IMR-90 (cell line): ENCODE results near the gene CHN2. TPM values are rescaled to one million over a fixed set of nuclear protein-coding genes. Genes with fewer than 3 reads are reported as not detected.

Source experiments
- ATAC-seq: fragments of 200-7000 bp; cut with Tn5 transposase; 2 replicates; pipeline ENCODE4 v1.9.1; 2020; ENCODE audit warnings: low read depth, mild to moderate bottlenecking, moderate library complexity
- BruUV-seq: library from RNA; stranded (reverse); fragments of 400-500 nt; replicated peaks from 2 replicates; lab custom pipeline; 2021; lab: Mats Ljungman, UMichigan
- CTCF ChIA-PET: fragments of 300-600 bp; formaldehyde crosslinking; extraction: SDS; loops from one replicate; lab custom pipeline; 2021; ENCODE audit warnings: antibody characterized with exemption; lab: Yijun Ruan, JAX
- POLR2A ChIA-PET: fragments of 300-600 bp; sonication (Branson Sonifier 250); formaldehyde crosslinking; loops from one replicate; lab custom pipeline; 2022; ENCODE audit warnings: antibody characterized with exemption; ENCODE audit not compliant: unreplicated experiment; lab: Charles Lee
- DNase-seq: peaks from one replicate; pipeline ENCODE4 v3.0.0; 2013
- H2AFZ ChIP-seq: replicated peaks from 2 replicates; pipeline ENCODE3; 2013; ENCODE audit warnings: low read length, mild to moderate bottlenecking; ENCODE audit not compliant: poor library complexity
- H2AK5ac ChIP-seq: 2 replicates; pipeline ENCODE4 v1.6.1; 2013; ENCODE audit warnings: low read depth, low read length, inconsistent platforms
- H2AK9ac ChIP-seq: replicated peaks from 2 replicates; pipeline ENCODE3; 2013; ENCODE audit warnings: mild to moderate bottlenecking, low read depth, low read length, moderate library complexity; ENCODE audit not compliant: poor library complexity
- H2BK120ac ChIP-seq: 2 replicates; pipeline ENCODE4 v1.6.1; 2013; ENCODE audit warnings: low read depth, low read length, inconsistent platforms
- H2BK15ac ChIP-seq: 3 replicates; pipeline ENCODE4 v1.6.1; 2013; ENCODE audit warnings: low read depth, low read length, inconsistent platforms
- H2BK20ac ChIP-seq: 2 replicates; pipeline ENCODE4 v1.6.1; 2013; ENCODE audit warnings: low read depth, mild to moderate bottlenecking, inconsistent platforms, low read length, moderate library complexity
- H2BK5ac ChIP-seq: 2 replicates; pipeline ENCODE4 v1.6.1; 2013; ENCODE audit warnings: mild to moderate bottlenecking, low read depth, low read length, inconsistent platforms; ENCODE audit not compliant: poor library complexity, severe bottlenecking
- H3K14ac ChIP-seq: replicated peaks from 2 replicates; pipeline ENCODE4 v1.6.1; 2013; ENCODE audit warnings: low read depth, low read length, inconsistent platforms
- H3K18ac ChIP-seq: 2 replicates; pipeline ENCODE4 v1.6.1; 2013; ENCODE audit warnings: low read depth, low read length, control low read depth
- H3K23ac ChIP-seq: 2 replicates; pipeline ENCODE4 v1.6.1; 2013; ENCODE audit warnings: low read depth, low read length, inconsistent platforms
- H3K27ac ChIP-seq: 2 replicates; pipeline ENCODE4 v1.5.1; 2013; ENCODE audit warnings: mild to moderate bottlenecking, control low read depth, low read length; ENCODE audit not compliant: insufficient read depth
- H3K27me3 ChIP-seq: 2 replicates; pipeline ENCODE4 v1.6.1; 2013; ENCODE audit warnings: low read length; ENCODE audit not compliant: control insufficient read depth, insufficient read depth
- H3K36me3 ChIP-seq: 2 replicates; pipeline ENCODE4 v1.6.1; 2013; ENCODE audit warnings: low read length, mixed read lengths; ENCODE audit not compliant: control insufficient read depth, insufficient read depth
- H3K4ac ChIP-seq: 2 replicates; pipeline ENCODE4 v1.6.1; 2013; ENCODE audit warnings: low read depth, low read length, inconsistent platforms
- H3K4me1 ChIP-seq: 2 replicates; pipeline ENCODE4 v1.6.1; 2013; ENCODE audit warnings: low read length, mixed read lengths; ENCODE audit not compliant: control insufficient read depth, insufficient read depth
- H3K4me2 ChIP-seq: 2 replicates; pipeline ENCODE4 v1.6.1; 2013; ENCODE audit warnings: low read depth, mild to moderate bottlenecking, control low read depth, low read length, moderate library complexity
- H3K4me3 ChIP-seq: 2 replicates; pipeline ENCODE4 v1.5.1; 2013; ENCODE audit warnings: low read depth, mild to moderate bottlenecking, control low read depth, low read length, moderate library complexity; ENCODE audit not compliant: insufficient read depth
- H3K56ac ChIP-seq: 2 replicates; pipeline ENCODE4 v1.6.1; 2013; ENCODE audit warnings: low read length, inconsistent platforms; ENCODE audit not compliant: insufficient read depth; ENCODE audit errors: extremely low read depth
- H3K79me1 ChIP-seq, 2 experiments: 2 replicates each; pipeline ENCODE4 v1.6.1; 2013; ENCODE audit warnings: low read length in 2 of 2, inconsistent platforms in 1 of 2, low read depth in 1 of 2
- H3K9ac ChIP-seq: 2 replicates; pipeline ENCODE4 v1.6.1; 2013; ENCODE audit warnings: low read depth, low read length, control low read depth
- H3K9me1 ChIP-seq: 2 replicates; pipeline ENCODE4 v1.6.1; 2013; ENCODE audit warnings: low read length, inconsistent platforms; ENCODE audit not compliant: insufficient read depth
- H3K9me3 ChIP-seq: 2 replicates; pipeline ENCODE4 v1.6.1; 2013; ENCODE audit warnings: low read length; ENCODE audit not compliant: control insufficient read depth, insufficient read depth
- H4K20me1 ChIP-seq: 2 replicates; pipeline ENCODE4 v1.6.1; 2013; ENCODE audit warnings: low read length, inconsistent platforms; ENCODE audit not compliant: insufficient read depth
- H4K5ac ChIP-seq: 2 replicates; pipeline ENCODE4 v1.6.1; 2013; ENCODE audit warnings: mild to moderate bottlenecking, low read depth, low read length, control low read depth
- H4K8ac ChIP-seq, 2 experiments: 2 replicates each; pipeline ENCODE4 v1.6.1; 2013; ENCODE audit warnings: low read depth in 2 of 2, low read length in 2 of 2, control low read depth in 1 of 2, inconsistent platforms in 1 of 2
- H4K91ac ChIP-seq: 2 replicates; pipeline ENCODE4 v1.6.1; 2013; ENCODE audit warnings: low read depth, low read length, inconsistent platforms; ENCODE audit not compliant: insufficient read depth
- BHLHE40 ChIP-seq: fragments of 150-350 bp; IDR thresholded peaks from 2 replicates; pipeline ENCODE4 v1.6.1; 2016; ENCODE audit warnings: mild to moderate bottlenecking, low read depth, low read length
- CEBPB ChIP-seq: IDR thresholded peaks from 2 replicates; pipeline ENCODE4 v1.6.1; 2012; ENCODE audit warnings: low read depth, low read length, improper control_type of control experiment
- CHD1 ChIP-seq: IDR thresholded peaks from 2 replicates; pipeline ENCODE4 v1.6.1; 2012; ENCODE audit warnings: low read depth, low read length, improper control_type of control experiment
- CTCF ChIP-seq: conservative IDR thresholded peaks from 2 replicates; pipeline ENCODE4 v1.5.1; 2012; ENCODE audit warnings: mild to moderate bottlenecking, low read depth, low read length, improper control_type of control experiment
- FOS ChIP-seq: fragments of 150-350 bp; IDR thresholded peaks from 2 replicates; pipeline ENCODE4 v1.6.1; 2016; ENCODE audit warnings: low read depth, low read length
- MAFK ChIP-seq: IDR thresholded peaks from 2 replicates; pipeline ENCODE4 v1.6.1; 2012; ENCODE audit warnings: low read depth, low read length, improper control_type of control experiment
- MAZ ChIP-seq: IDR thresholded peaks from 2 replicates; pipeline ENCODE4 v1.6.1; 2012; ENCODE audit warnings: low read depth, mild to moderate bottlenecking, low read length, improper control_type of control experiment, moderate library complexity, borderline replicate concordance
- MXI1 ChIP-seq: IDR thresholded peaks from 2 replicates; pipeline ENCODE4 v1.6.1; 2012; ENCODE audit warnings: low read depth, mild to moderate bottlenecking, low read length, moderate library complexity, borderline replicate concordance
- NFE2L2 ChIP-seq: fragments of 150-350 bp; IDR thresholded peaks from 2 replicates; pipeline ENCODE4 v1.6.1; 2016; ENCODE audit warnings: low read depth, mild to moderate bottlenecking, low read length
- POLR2A ChIP-seq: IDR thresholded peaks from 2 replicates; pipeline ENCODE4 v1.6.1; 2012; ENCODE audit warnings: mild to moderate bottlenecking, low read depth, low read length
- RAD21 ChIP-seq: IDR thresholded peaks from 2 replicates; pipeline ENCODE4 v1.6.1; 2012; ENCODE audit warnings: low read length, improper control_type of control experiment
- RCOR1 ChIP-seq: IDR thresholded peaks from 2 replicates; pipeline ENCODE4 v1.6.1; 2012; ENCODE audit warnings: mild to moderate bottlenecking, low read length, improper control_type of control experiment; ENCODE audit not compliant: insufficient replicate concordance
- RFX5 ChIP-seq: IDR thresholded peaks from 2 replicates; pipeline ENCODE4 v1.8.0; 2012; ENCODE audit warnings: low read depth, mild to moderate bottlenecking, low read length, moderate library complexity
- SMC3 ChIP-seq: fragments of 150-350 bp; IDR thresholded peaks from 2 replicates; pipeline ENCODE4 v1.6.1; 2016; ENCODE audit warnings: low read depth, mild to moderate bottlenecking, antibody characterized with exemption, low read length, moderate library complexity
- WGBS, 2 experiments: methylation state at CpG; one replicate each; pipeline versions ENCODE4 v1.1.5 to v1.1.7; 2013; ENCODE audit warnings: missing lambda C conversion rate in 2 of 2; ENCODE audit not compliant: insufficient read length in 1 of 2; ENCODE audit errors: extremely low coverage in 2 of 2; 5-methylcytosine and 5-hydroxymethylcytosine counted together
- dilution Hi-C: fragments of 300-500 bp; cut with HindIII; formaldehyde crosslinking; loops from one replicate; pipeline ENCODE4 v1.14.3; 2018; ENCODE audit warnings: low sequenced_read_pairs; ENCODE audit not compliant: unreplicated experiment
- in situ Hi-C: fragments of 300-500 bp; cut with MboI; formaldehyde crosslinking; loops from 3 replicates; pipeline ENCODE4 v1.14.3; 2019; ENCODE audit warnings: low sequenced_read_pairs, inconsistent platforms, mixed read lengths
- intact Hi-C: fragments of 100-400 bp; cut with micrococcal nuclease; formaldehyde crosslinking; loops from 2 replicates; pipeline ENCODE4 v1.10.0; 2022
- polyA plus RNA-seq, 3 experiments: library from polyadenylated mRNA; depleted of rRNA; stranded (reverse); fragments of >200 nt; gene quantifications; 2 replicates each; pipeline ENCODE4 v1.2.3, GENCODE V29; 2012; ENCODE audit warnings: low replicate concordance in 1 of 3
- total RNA-seq: library from RNA; depleted of rRNA; stranded (reverse); fragments of >200 nt; gene quantifications from 2 replicates; pipeline ENCODE4 v1.2.3, GENCODE V29; 2012
- TF ChIP-seq, protein P1 (sequence below): fragments of 150-350 bp; IDR thresholded peaks from 2 replicates; pipeline ENCODE4 v1.6.1; 2017; ENCODE audit warnings: mild to moderate bottlenecking, antibody characterized with exemption, low read length, low read depth
- TF ChIP-seq, protein P2 (sequence below): fragments of 150-350 bp; IDR thresholded peaks from 2 replicates; pipeline ENCODE4 v1.6.1; 2016; ENCODE audit warnings: low read depth, mild to moderate bottlenecking, low read length, moderate library complexity, borderline replicate concordance

The CHN2 gene
- total and polyA plus RNA-seq, 2 of the 4 experiments (the other 2 are of a cell fraction) = not detected

- no TSS peak for BruUV-seq
- Histone ChIP-seq H2BK5ac (no peak overlapping the region), H2AK5ac (no peak overlapping the region), H2BK15ac (no peak overlapping the region), H3K14ac (no peak overlapping the region), H3K79me1 (no peaks in the 10 kb centered on the region), H3K4ac (no peak overlapping the region), H4K8ac (no peak overlapping the region), H3K9ac (no peak overlapping the region), H2AFZ (no peak overlapping the region), H3K9me1 (no peaks in the 10 kb centered on the region), H3K27ac (no peak overlapping the region), H2BK20ac (no peak overlapping the region), H3K56ac (no peak overlapping the region), H4K91ac (no peak overlapping the region), H3K9me3 (no peaks in the 10 kb centered on the region), H3K23ac (no peak overlapping the region), H2AK9ac (no peak overlapping the region), H3K27me3 (no peaks in the 10 kb centered on the region), H3K4me1 (no peaks in the 10 kb centered on the region), H3K18ac (no peak overlapping the region), H3K4me3 (no peak overlapping the region), H4K20me1 (no peaks in the 10 kb centered on the region), H3K4me2 (no peak overlapping the region), H2BK120ac (no peak overlapping the region), H3K36me3 (no peaks in the 10 kb centered on the region), H4K5ac (no peak overlapping the region)
- CTCF ChIA-PET = no interaction called here
- POLR2A ChIA-PET = no interaction called here
- DNase-seq (no peak), ATAC-seq (no peak)
- TF ChIP-seq, protein P1, sequence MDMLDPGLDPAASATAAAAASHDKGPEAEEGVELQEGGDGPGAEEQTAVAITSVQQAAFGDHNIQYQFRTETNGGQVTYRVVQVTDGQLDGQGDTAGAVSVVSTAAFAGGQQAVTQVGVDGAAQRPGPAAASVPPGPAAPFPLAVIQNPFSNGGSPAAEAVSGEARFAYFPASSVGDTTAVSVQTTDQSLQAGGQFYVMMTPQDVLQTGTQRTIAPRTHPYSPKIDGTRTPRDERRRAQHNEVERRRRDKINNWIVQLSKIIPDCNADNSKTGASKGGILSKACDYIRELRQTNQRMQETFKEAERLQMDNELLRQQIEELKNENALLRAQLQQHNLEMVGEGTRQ = no peak
- TF ChIP-seq NFE2L2 (no peak), CEBPB (no peak), MAZ (no peak), MXI1 (no peak), MAFK (no peak), FOS (no peak), CTCF (no peak), RCOR1 (no peak), POLR2A (no peak), SMC3 (no peak), RFX5 (no peak), BHLHE40 (no peak), CHD1 (no peak), RAD21 (no peak)
- TF ChIP-seq, protein P2, sequence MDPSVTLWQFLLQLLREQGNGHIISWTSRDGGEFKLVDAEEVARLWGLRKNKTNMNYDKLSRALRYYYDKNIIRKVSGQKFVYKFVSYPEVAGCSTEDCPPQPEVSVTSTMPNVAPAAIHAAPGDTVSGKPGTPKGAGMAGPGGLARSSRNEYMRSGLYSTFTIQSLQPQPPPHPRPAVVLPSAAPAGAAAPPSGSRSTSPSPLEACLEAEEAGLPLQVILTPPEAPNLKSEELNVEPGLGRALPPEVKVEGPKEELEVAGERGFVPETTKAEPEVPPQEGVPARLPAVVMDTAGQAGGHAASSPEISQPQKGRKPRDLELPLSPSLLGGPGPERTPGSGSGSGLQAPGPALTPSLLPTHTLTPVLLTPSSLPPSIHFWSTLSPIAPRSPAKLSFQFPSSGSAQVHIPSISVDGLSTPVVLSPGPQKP = no peak
- dilution Hi-C loops = no loop called here
- intact Hi-C loops = no loop called here
- 71% methylated on average over 1 of the region's 5 CpGs; no CpG with 5 or more reads in 1 of the 2 experiments for WGBS, 2 experiments
- in situ Hi-C loops = no loop called here
Observed at GRCh38 chr7:29306319-29306991, 111.9 kb downstream of the CHN2 start.
